Esophagus mucosa (tissue), 1 donor: ENCODE data around the gene AQP11. TPM values are rescaled to one million over a fixed set of nuclear protein-coding genes. Genes with fewer than 3 reads are reported as not detected.

Source experiments
- total RNA-seq: library from RNA; stranded (reverse); gene quantifications from one replicate; pipeline ENCODE4 v1.2.4, GENCODE V29; 2023
- donor health status: DM: yes; HTN: yes; CAD: no.

Gene AQP11
- total RNA-seq, 1 donor from 2014 or later = not detected

Other genes with a start within 250 kb of the AQP11 start
- 29.2 TPM for gene PAK1, start 115.9 kb upstream of the AQP11 start, total RNA-seq
- gene CLNS1A, start 47.8 kb downstream of the AQP11 start, total RNA-seq = 106 TPM
- 17.3 TPM for gene RSF1, start 230.8 kb downstream of the AQP11 start, total RNA-seq
- gene AAMDC, start 231.2 kb downstream of the AQP11 start, total RNA-seq = 9.4 TPM